Heart left ventricle (tissue), 16 donors: ENCODE results near the gene HAGHL. TPM values are rescaled to one million over a fixed set of nuclear protein-coding genes. Genes with fewer than 3 reads are reported as not detected.

Experiments
- ATAC-seq, 4 donors: fragments of 200-7000 bp; cut with Tn5 transposase; one replicate each; pipeline ENCODE4 v1.9.1; 2020 to 2022; ENCODE audit warnings: moderate library complexity in 4 of 4, mild to moderate bottlenecking in 3 of 4, moderate number of reproducible peaks in 1 of 4
- DNase-seq, 5 donors: peaks; one replicate each; pipeline ENCODE4 v3.0.0-alpha.2; 2020
- H3K27ac ChIP-seq, 12 donors: fragments of 200-600 bp; sonication (generic) in 4 of 12; one replicate each; pipeline versions ENCODE4 v1.5.0 to v1.8.0; 2016 to 2022; ENCODE audit warnings: mild to moderate bottlenecking in 2 of 12
- H3K27me3 ChIP-seq, 9 donors: fragments of 200-600 bp; sonication (generic) in 2 of 9; one replicate each; pipeline versions ENCODE4 v1.5.1 to v1.8.0; 2016 to 2022; ENCODE audit warnings: mild to moderate bottlenecking in 3 of 9
- H3K36me3 ChIP-seq, 9 donors: fragments of 200-600 bp; sonication (generic) in 2 of 9; one replicate each; pipeline versions ENCODE4 v1.5.0 to v1.8.0; 2018 to 2022; ENCODE audit warnings: mild to moderate bottlenecking in 2 of 9
- H3K4me1 ChIP-seq, 12 donors: fragments of 200-600 bp; sonication (generic) in 4 of 12; one replicate each; pipeline versions ENCODE4 v1.5.0 to v1.8.0; 2016 to 2022; ENCODE audit warnings: mild to moderate bottlenecking in 3 of 12
- H3K4me3 ChIP-seq, 12 donors: fragments of 200-600 bp; sonication (generic) in 4 of 12; one replicate each; pipeline versions ENCODE4 v1.5.0 to v1.8.0; 2017 to 2022; ENCODE audit warnings: mild to moderate bottlenecking in 9 of 12, moderate library complexity in 4 of 12
- H3K9me3 ChIP-seq, 12 donors: fragments of 200-600 bp; sonication (generic) in 4 of 12; one replicate each; pipeline versions ENCODE4 v1.5.0 to v1.8.0; 2016 to 2022; ENCODE audit warnings: mild to moderate bottlenecking in 1 of 12
- POLR2A ChIP-seq, 2 donors: fragments of 450-650 bp; IDR thresholded peaks; one replicate each; pipeline ENCODE4 v1.6.1; 2017; ENCODE audit warnings: antibody characterized with exemption in 2 of 2, mild to moderate bottlenecking in 2 of 2, moderate library complexity in 2 of 2
- WGBS, 4 donors: extraction: QIAGEN DNeasy Blood & Tissue Kit in 2 of 4; methylation state at CpG; one replicate each; pipeline versions ENCODE4 v1.1.5 to v1.1.7; 2013 to 2018; 5-methylcytosine and 5-hydroxymethylcytosine counted together
- intact Hi-C, 10 donors: fragments of 100-400 bp; cut with DNase I; formaldehyde crosslinking; loops; one replicate each; pipeline versions ENCODE4 v1.11.1 to v1.14.2; 2022
- polyA plus RNA-seq, 2 donors: library from polyadenylated mRNA; stranded (reverse); fragments of 200-250 nt; gene quantifications; one replicate each; pipeline ENCODE4 v1.2.3, GENCODE V29; 2013
- total RNA-seq, 9 donors: library from RNA; depleted of rRNA in 2 of 9; stranded (reverse); fragments of >200 nt in 2 of 9; fragmentation: NEBNext Ultra II Directional in 3 of 9; extraction: Animal tissue kit (Norgen Biotek cat#: 25700) in 3 of 9; gene quantifications; one replicate each; pipeline versions ENCODE4 v1.1.0 to v1.2.4, GENCODE V29; 2016 to 2023
- TF ChIP-seq, protein P1 (sequence below), 12 donors: fragments of 200-600 bp; sonication (generic) in 4 of 12; IDR thresholded peaks; one replicate each; pipeline versions ENCODE4 v1.5.0 to v1.8.0; 2018 to 2022; ENCODE audit warnings: antibody characterized with exemption in 12 of 12, mild to moderate bottlenecking in 5 of 12
- donor health status: ischemic (EF 13 %, LVEDD 7.1; RV severe dilation, severe dysfunction).
- donor health status: healthy with polysubstance abuse.
- donor health status: DM: no; HTN: yes; CAD: no.
- donor health status: DM: no; HTN: no; CAD: no.
- donor health status: ischemic (EF 25% LVEDD 6.9; RV normal size, moderate dysfunction).
- donor health status: ischemic (EF 25% LVEDD 5.7; RV mildly dilated, moderate dysfunction).
- donor health status: healthy.
- donor health status: DM: yes; HTN: yes; CAD: no.
- donor health status: ischemic (EF 35%, LVEDD 5.7; RV mildly dilated, moderate dysfunction).
- donor health status: nonischemic (EF 11% LVEDD 7.7; RV severe dilation, severe dysfunction).
- donor health status: DM: yes; HTN: yes; CAD: no.
- donor health status: PGD.
- donor health status: ischemic (EF 29% LVEDD 5.4; RV normal size, mild dysfunction).
- donor health status: nonischemic (EF 23%, LVEDD 6.1; RV moderate dilation, normal function).

HAGHL gene
- total and polyA plus RNA-seq, 11 donors, result 5.0 to 44.2 (median 11.9) TPM

DNA sequence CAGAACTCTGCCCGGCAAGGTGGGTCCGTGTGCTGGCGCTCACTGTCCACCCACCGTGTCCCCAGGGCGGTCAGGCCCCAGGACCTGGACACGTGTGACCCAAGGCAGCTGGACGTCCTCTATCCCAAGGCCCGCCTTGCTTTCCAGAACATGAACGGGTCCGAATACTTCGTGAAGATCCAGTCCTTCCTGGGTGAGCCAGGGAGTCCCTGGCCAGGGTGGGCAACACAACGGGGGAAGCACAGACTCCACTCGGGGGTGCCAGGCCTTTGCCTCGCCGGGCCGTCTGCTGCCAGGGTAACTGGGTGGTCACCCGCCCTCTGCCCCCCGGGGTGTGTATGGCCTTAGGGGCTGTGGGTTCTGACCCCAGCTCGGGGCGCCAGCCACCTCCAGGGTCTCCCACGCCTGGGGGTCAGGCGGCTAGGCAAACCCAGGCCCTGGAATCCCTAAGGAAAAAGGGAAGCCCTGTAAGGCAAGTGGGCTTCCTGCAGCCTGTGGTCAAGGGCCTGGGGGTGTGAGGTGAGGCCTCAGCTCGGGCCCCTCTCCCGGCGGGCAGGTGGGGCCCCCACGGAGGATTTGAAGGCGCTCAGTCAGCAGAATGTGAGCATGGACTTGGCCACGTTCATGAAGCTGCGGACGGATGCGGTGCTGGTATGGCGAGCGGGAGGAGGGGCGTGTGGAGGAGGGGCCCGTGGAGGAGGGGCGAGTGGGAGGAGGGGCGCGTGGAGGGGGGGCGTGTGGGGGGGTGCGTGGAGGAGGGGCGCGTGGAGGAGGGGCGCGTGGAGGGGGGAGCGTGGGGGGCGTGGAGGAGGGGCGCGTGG, 40.1 kb downstream of the HAGHL start:
- peaks cover 0 to 25% (median 0%) of the 10 kb centered on the region in 9 donors for H3K27me3 ChIP-seq
- DNase-seq (peak in 1 of 5 donors; percentile 6), ATAC-seq (no peak)
- no peaks in the 10 kb centered on the region for H3K36me3 ChIP-seq
- intact Hi-C loops, result no loop called here
- TF ChIP-seq POLR2A (IDR thresholded peaks at IDR 0.05), result no peak
- TF ChIP-seq, protein P1, sequence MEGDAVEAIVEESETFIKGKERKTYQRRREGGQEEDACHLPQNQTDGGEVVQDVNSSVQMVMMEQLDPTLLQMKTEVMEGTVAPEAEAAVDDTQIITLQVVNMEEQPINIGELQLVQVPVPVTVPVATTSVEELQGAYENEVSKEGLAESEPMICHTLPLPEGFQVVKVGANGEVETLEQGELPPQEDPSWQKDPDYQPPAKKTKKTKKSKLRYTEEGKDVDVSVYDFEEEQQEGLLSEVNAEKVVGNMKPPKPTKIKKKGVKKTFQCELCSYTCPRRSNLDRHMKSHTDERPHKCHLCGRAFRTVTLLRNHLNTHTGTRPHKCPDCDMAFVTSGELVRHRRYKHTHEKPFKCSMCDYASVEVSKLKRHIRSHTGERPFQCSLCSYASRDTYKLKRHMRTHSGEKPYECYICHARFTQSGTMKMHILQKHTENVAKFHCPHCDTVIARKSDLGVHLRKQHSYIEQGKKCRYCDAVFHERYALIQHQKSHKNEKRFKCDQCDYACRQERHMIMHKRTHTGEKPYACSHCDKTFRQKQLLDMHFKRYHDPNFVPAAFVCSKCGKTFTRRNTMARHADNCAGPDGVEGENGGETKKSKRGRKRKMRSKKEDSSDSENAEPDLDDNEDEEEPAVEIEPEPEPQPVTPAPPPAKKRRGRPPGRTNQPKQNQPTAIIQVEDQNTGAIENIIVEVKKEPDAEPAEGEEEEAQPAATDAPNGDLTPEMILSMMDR (IDR thresholded peaks at IDR 0.05), result no peak
- no peaks in the 10 kb centered on the region for H3K4me1 ChIP-seq
- H3K27ac ChIP-seq, result no peak overlapping the region
- no peak overlapping the region for H3K4me3 ChIP-seq
- WGBS, 4 donors, result 66 to 82% (median 67%) methylated on average over 16 to 38 of the region's 48 CpGs
- H3K9me3 ChIP-seq, result no peaks in the 10 kb centered on the region

DNA sequence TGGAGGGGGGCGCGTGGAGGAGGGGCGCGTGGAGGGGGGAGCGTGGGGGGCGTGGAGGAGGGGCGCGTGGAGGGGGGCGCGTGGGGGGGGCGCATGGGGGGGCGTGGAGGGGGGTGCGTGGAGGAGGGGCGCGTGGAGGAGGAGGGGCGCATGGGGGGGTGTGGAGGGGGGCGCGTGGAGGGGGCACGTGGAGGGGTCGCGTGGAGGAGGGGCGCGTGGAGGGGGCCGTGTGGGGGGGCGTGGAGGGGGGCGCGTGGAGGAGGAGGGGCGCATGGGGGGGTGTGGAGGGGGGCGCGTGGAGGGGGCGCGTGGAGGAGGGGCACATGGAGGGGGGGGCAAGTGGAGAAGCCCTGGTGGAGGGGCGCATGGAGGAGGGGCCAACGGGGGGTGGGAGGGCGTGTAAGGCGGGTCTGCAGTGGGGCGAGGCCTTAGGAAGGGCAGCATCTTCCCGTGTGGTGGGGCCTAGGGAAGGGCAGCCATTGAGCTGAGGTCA, 40.9 kb downstream of the HAGHL start:
- H3K4me1 ChIP-seq, result no peaks in the 10 kb centered on the region
- no peak overlapping the region for H3K4me3 ChIP-seq
- intact Hi-C loops, result no loop called here
- H3K27me3 ChIP-seq, result peaks cover 0 to 20% (median 0%) of the 10 kb centered on the region in 9 donors
- H3K36me3 ChIP-seq, result no peaks in the 10 kb centered on the region
- H3K9me3 ChIP-seq, result no peaks in the 10 kb centered on the region
- no peak overlapping the region for H3K27ac ChIP-seq
- no peak for ATAC-seq
- no peak for TF ChIP-seq POLR2A (IDR thresholded peaks at IDR 0.05)
- TF ChIP-seq, protein P1 (IDR thresholded peaks at IDR 0.05), result no peak
- WGBS, 4 donors, result 69 to 82% (median 79%) methylated on average over 19 to 33 of the region's 38 CpGs
- peak in 1 of 5 donors; percentile 9 for DNase-seq

DNA sequence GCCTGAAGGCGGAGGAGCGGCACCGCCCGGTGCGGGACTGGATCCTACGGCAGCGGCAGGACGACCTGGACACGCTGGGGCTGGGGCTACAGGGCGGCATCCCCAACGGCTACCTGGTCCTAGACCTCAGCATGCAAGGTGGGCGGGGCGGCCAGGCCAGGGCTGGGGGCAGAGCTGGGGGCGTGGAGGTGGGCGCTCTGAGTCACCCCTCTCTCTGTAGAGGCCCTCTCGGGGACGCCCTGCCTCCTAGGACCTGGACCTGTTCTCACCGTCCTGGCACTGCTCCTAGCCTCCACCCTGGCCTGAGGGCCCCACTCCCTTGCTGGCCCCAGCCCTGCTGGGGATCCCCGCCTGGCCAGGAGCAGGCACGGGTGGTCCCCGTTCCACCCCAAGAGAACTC, 41.5 kb downstream of the HAGHL start:
- Histone ChIP-seq H3K27ac (no peak overlapping the region), H3K27me3 (peaks cover 0 to 17% (median 0%) of the 10 kb centered on the region in 9 donors), H3K4me1 (no peaks in the 10 kb centered on the region), H3K9me3 (no peaks in the 10 kb centered on the region), H3K36me3 (no peaks in the 10 kb centered on the region), H3K4me3 (no peak overlapping the region)
- intact Hi-C loops, result no loop called here
- WGBS, 4 donors, result 68 to 88% (median 80%) methylated on average over 11 to 21 of the region's 21 CpGs
- ATAC-seq (no peak), DNase-seq (peak in 2 of 5 donors; percentile 3 to 13)
- TF ChIP-seq POLR2A (IDR thresholded peaks at IDR 0.05), result no peak

DNA sequence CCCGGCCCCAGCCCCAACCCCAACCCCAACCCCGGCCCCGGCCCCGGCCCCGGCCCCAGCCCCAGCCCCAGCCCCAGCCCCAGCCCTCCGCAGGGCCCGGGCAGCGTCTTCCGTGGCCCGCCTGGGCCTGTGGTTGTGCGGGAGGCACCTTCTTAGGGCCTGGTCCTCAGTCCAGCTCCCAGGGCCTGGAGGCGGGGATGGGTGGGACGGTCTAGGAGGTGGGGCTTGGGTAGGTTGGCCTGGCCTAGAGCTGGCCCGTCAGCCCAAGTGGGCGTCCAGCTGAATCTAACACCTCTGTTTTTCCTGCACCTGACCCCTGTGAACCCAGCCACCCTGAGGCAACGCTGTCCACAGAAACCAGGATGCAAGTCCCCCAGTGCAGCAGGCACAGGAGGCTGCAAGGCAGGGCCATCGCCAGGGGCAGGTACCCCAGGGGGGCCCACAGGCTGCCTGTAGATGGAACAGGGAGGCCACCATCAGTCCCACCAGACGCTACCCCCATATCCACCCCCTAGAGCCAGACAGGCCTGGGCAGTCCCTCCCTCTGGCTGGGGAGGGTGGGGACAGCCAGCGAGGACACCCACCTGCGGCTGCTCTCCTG, 42.4 kb downstream of the HAGHL start:
- no peak for TF ChIP-seq POLR2A (IDR thresholded peaks at IDR 0.05)
- TF ChIP-seq, protein P1 (IDR thresholded peaks at IDR 0.05), result no peak
- DNase-seq, result peak in 1 of 5 donors; percentile 14
- peaks cover 0 to 17% (median 0%) of the 10 kb centered on the region in 9 donors for H3K27me3 ChIP-seq
- ATAC-seq, result no peak
- H3K9me3 ChIP-seq, result no peaks in the 10 kb centered on the region
- H3K27ac ChIP-seq, result no peak overlapping the region
- H3K4me3 ChIP-seq, result no peak overlapping the region
- intact Hi-C loops, result no loop called here
- 30 to 90% (median 54%) methylated on average over 2 to 20 of the region's 20 CpGs for WGBS, 4 donors
- no peaks in the 10 kb centered on the region for H3K36me3 ChIP-seq
- H3K4me1 ChIP-seq, result no peaks in the 10 kb centered on the region
